ENCODE data around the gene SLC19A1.

- TF ChIP-seq CTCF (IDR thresholded peaks at IDR 0.05): no peak
- no peak for TF ChIP-seq POLR2A (IDR thresholded peaks at IDR 0.05)
These were observed 3.7 kb downstream of the SLC19A1 start for GRCh38 chr21:45538381-45539045.

Measured in Peyer's patch (tissue), 4 donors.